HK-2 (cell line): ENCODE data around the gene SETX.
A peak's percentile ranks its signal among the peaks of the same experiment; 100 is the strongest.

Source experiments
- DNase-seq: peaks from one replicate; pipeline ENCODE4 v3.0.0-alpha.2; 2018; ENCODE audit not compliant: unreplicated experiment

The SETX gene

GRCh38 chr9:132216861-132217619 is 137.7 kb downstream of the SETX start:
- no peak for DNase-seq

GRCh38 chr9:132214027-132214622 is 140.7 kb downstream of the SETX start:
- peak; percentile 81 for DNase-seq

GRCh38 chr9:132211570-132211969 is 143.2 kb downstream of the SETX start:
- DNase-seq = no peak
